DND-41 (cell line): Measurements from ENCODE around the gene HMCN1.

Experiments used
- ATAC-seq: fragments of 200-7000 bp; cut with Tn5 transposase; 3 replicates; pipeline ENCODE4 v1.9.1; 2021; ENCODE audit warnings: low read depth; ENCODE audit not compliant: insufficient read depth
- DNase-seq: peaks from one replicate; pipeline ENCODE4 v3.0.0-alpha.2; 2020
- H2AFZ ChIP-seq: 2 replicates; pipeline ENCODE4 v1.6.0; 2012; ENCODE audit warnings: low read depth, low read length
- H3K27ac ChIP-seq: 2 replicates; pipeline ENCODE4 v1.5.1; 2012; ENCODE audit warnings: low read length, inconsistent platforms
- H3K27me3 ChIP-seq: fragments of 200-600 bp; sonication (generic); 2 replicates; pipeline ENCODE4 v1.6.0; 2012; ENCODE audit warnings: low read length, mild to moderate bottlenecking, inconsistent platforms; ENCODE audit not compliant: insufficient read depth, poor library complexity
- H3K36me3 ChIP-seq: 2 replicates; pipeline ENCODE4 v1.5.1; 2012; ENCODE audit warnings: low read length, inconsistent platforms; ENCODE audit not compliant: insufficient read depth
- H3K4me1 ChIP-seq: 2 replicates; pipeline ENCODE4 v1.5.1; 2012; ENCODE audit warnings: mild to moderate bottlenecking, low read length; ENCODE audit not compliant: insufficient read depth
- H3K4me2 ChIP-seq: 2 replicates; pipeline ENCODE4 v1.6.0; 2012; ENCODE audit warnings: mild to moderate bottlenecking, moderate library complexity, low read length, inconsistent platforms; ENCODE audit not compliant: insufficient read depth
- H3K4me3 ChIP-seq, 2 experiments: fragments of 200-600 bp in 1 of 2; shearing (Covaris generic) in 1 of 2; 2 replicates each; pipeline ENCODE4 v1.5.1; 2012 to 2016; ENCODE audit warnings: inconsistent platforms in 2 of 2, low read length in 2 of 2, mild to moderate bottlenecking in 2 of 2, low read depth in 1 of 2, moderate library complexity in 1 of 2
- H3K79me2 ChIP-seq: 2 replicates; pipeline ENCODE4 v1.6.0; 2012; ENCODE audit warnings: low read length, inconsistent platforms; ENCODE audit not compliant: insufficient read depth
- H3K9ac ChIP-seq: 2 replicates; pipeline ENCODE4 v1.6.0; 2012; ENCODE audit warnings: low read depth, mild to moderate bottlenecking, inconsistent platforms, low read length, moderate library complexity
- H3K9me3 ChIP-seq: 2 replicates; pipeline ENCODE4 v1.5.1; 2012; ENCODE audit warnings: low read length, moderate library complexity, mild to moderate bottlenecking, inconsistent platforms; ENCODE audit not compliant: insufficient read depth, severe bottlenecking
- H4K20me1 ChIP-seq: 2 replicates; pipeline ENCODE4 v1.6.0; 2012; ENCODE audit warnings: low read length; ENCODE audit not compliant: insufficient read depth
- CTCF ChIP-seq: IDR thresholded peaks from 2 replicates; pipeline ENCODE4 v1.5.1; 2012; ENCODE audit warnings: borderline replicate concordance, low read length, moderate library complexity, mild to moderate bottlenecking; ENCODE audit not compliant: poor library complexity, severe bottlenecking; ENCODE audit errors: extremely low read depth
- EZH2 ChIP-seq: IDR thresholded peaks from 3 replicates; pipeline ENCODE4 v1.6.1; 2012; ENCODE audit warnings: borderline replicate concordance, low read depth, mild to moderate bottlenecking, moderate library complexity, low read length, inconsistent platforms; ENCODE audit not compliant: severe bottlenecking

The HMCN1 gene

DNA sequence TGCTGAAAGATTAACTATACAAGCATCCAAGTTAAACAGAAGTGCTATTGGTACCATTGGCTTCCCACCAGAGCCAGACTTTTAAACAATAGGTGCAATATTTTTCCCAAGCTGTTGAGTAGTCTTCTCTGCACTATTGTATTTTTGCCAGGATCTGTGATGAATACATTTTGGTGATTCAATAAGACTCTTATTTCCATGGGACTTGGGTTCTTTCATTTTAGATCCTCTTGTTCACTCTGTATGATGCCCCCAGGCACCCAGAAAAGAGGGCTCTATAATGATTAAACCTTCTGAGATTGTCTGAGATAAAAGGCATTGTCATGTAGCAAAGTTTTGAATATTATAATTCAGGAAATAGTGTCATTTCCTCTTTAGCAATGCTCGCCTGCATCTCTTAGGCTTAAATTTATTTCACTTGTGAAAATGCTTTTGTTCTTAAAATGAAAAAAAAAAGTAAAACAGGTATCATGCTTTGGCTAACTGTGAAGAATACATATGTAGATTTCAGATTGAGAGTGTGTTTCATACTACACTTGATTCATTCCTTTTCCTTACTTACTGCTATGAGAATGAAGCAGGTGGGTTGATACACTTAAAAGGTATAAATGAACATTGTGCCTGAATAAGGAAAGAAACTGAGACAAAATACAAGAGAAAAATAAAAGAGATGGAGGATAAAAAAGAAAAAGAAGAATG, 275.0 kb downstream of the HMCN1 start:
- H3K4me2 ChIP-seq: no peak overlapping the region
- H4K20me1 ChIP-seq: no peaks in the 10 kb centered on the region
- no peak overlapping the region for H3K27ac ChIP-seq
- H3K27me3 ChIP-seq: no peaks in the 10 kb centered on the region
- H2AFZ ChIP-seq: no peak overlapping the region
- no peaks in the 10 kb centered on the region for H3K9me3 ChIP-seq
- H3K9ac ChIP-seq: no peak overlapping the region
- no peak for TF ChIP-seq CTCF
- TF ChIP-seq EZH2: no peak
- no peak overlapping the region for H3K4me3 ChIP-seq
- no peaks in the 10 kb centered on the region for H3K79me2 ChIP-seq
- no peaks in the 10 kb centered on the region for H3K4me1 ChIP-seq
- H3K36me3 ChIP-seq: no peaks in the 10 kb centered on the region
- DNase-seq (no peak), ATAC-seq (no peak)

DNA sequence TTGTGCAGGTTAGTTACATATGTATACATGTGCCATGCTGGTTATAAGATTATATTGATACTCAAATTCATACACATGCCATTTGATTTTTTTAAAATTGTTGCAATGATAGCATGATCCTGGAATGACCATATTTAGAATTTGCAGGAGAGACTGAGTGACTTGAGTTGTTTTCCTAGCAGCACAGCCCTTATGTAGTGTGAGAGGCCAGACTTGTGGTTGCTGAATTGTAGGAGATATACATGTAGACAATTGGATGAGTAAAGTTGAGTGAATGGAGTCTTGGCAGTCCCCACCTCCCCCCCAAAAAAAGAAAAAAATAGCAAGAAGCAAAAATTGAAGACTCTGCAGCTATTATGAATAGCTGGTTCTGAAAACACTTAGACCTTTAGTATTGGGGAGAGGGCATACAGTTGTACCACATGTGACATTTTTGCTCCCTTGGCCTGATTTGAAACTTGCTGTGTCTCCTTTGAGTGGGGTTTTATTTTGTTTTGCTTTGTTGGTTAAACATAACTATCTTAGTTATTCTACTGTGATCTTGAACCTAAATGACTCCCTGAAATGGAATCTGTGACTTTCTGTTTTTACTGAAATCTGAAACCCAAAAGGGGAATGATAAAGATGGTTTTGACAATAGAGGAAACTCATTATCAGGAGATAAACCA, 280.3 kb downstream of the HMCN1 start:
- H3K4me3 ChIP-seq: no peak overlapping the region
- no peak overlapping the region for H3K27ac ChIP-seq
- H3K36me3 ChIP-seq: no peaks in the 10 kb centered on the region
- no peaks in the 10 kb centered on the region for H3K27me3 ChIP-seq
- H4K20me1 ChIP-seq: no peaks in the 10 kb centered on the region
- H3K4me2 ChIP-seq: no peak overlapping the region
- no peaks in the 10 kb centered on the region for H3K9me3 ChIP-seq
- H3K4me1 ChIP-seq: no peaks in the 10 kb centered on the region
- no peak overlapping the region for H3K9ac ChIP-seq
- ATAC-seq (no peak), DNase-seq (no peak)
- H2AFZ ChIP-seq: no peak overlapping the region
- TF ChIP-seq CTCF (no peak), EZH2 (no peak)
- no peaks in the 10 kb centered on the region for H3K79me2 ChIP-seq

DNA sequence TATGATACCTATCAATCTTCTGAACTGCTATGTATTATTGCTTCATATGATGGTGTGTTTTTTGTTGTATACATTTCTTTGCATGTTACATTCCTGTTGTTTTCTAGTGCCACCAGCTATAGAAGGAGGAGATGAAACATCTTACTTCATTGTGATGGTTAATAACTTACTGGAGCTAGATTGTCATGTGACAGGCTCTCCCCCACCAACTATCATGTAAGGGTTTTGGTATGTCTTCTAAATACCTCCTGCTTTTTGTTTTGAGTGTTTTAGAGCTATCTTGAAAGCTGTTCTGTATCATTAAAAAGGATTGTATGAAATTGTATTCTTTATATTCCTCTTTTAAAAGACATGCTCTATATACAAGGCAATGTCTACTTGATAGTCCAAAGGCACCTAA, 282.7 kb downstream of the HMCN1 start:
- ATAC-seq: no peak
- Histone ChIP-seq H3K4me1 (no peaks in the 10 kb centered on the region), H3K36me3 (no peaks in the 10 kb centered on the region), H3K4me2 (no peak overlapping the region), H3K9me3 (no peaks in the 10 kb centered on the region), H3K27me3 (no peaks in the 10 kb centered on the region), H2AFZ (no peak overlapping the region), H3K9ac (no peak overlapping the region), H3K4me3 (no peak overlapping the region), H3K79me2 (no peaks in the 10 kb centered on the region), H3K27ac (no peak overlapping the region), H4K20me1 (no peaks in the 10 kb centered on the region)
- TF ChIP-seq EZH2: no peak
- no peak for DNase-seq

DNA sequence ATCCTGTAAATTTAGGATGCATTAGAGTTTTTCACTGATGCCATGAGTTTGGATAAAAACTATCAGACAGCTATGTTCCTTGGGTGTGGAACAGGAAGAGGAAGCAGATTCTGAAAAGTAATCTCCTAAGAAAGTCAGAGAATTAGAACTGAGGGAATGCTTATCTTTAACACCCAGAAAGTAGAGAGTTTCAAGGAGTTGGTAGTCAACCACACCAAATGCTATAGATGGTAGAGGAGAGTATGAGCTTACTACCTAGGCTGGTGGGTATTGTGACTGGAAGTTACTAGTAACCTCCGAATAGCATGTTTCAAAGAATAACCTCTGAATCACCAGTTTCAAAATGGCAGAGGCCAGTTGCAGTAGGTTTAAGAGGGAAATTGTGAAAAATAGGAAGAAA, 288.0 kb downstream of the HMCN1 start:
- TF ChIP-seq EZH2 (no peak), CTCF (no peak)
- Histone ChIP-seq H3K4me2 (no peak overlapping the region), H3K27me3 (no peaks in the 10 kb centered on the region), H3K79me2 (no peaks in the 10 kb centered on the region), H3K36me3 (no peaks in the 10 kb centered on the region), H3K9ac (no peak overlapping the region), H3K27ac (no peak overlapping the region), H3K9me3 (no peaks in the 10 kb centered on the region), H3K4me3 (no peak overlapping the region), H4K20me1 (no peaks in the 10 kb centered on the region), H2AFZ (no peak overlapping the region), H3K4me1 (no peaks in the 10 kb centered on the region)
- no peak for DNase-seq
- no peak for ATAC-seq
